Smooth muscle cell of the brain vasculature (primary cell): ENCODE measurements around the gene TMEM35B.
"Not testable (repeated sequence)": the region's sequence is repeated elsewhere in the genome, so short reads cannot be mapped to it uniquely, and the experiment has no call there.

Source experiments
- DNase-seq: peaks from one replicate; pipeline ENCODE4 v3.0.0-alpha.2; 2012; ENCODE audit warnings: low read depth, low spot score

TMEM35B gene

GRCh38 chr1:34976384-34977209 lies 8.6 kb downstream of the TMEM35B start:
- no peak for DNase-seq

DNA sequence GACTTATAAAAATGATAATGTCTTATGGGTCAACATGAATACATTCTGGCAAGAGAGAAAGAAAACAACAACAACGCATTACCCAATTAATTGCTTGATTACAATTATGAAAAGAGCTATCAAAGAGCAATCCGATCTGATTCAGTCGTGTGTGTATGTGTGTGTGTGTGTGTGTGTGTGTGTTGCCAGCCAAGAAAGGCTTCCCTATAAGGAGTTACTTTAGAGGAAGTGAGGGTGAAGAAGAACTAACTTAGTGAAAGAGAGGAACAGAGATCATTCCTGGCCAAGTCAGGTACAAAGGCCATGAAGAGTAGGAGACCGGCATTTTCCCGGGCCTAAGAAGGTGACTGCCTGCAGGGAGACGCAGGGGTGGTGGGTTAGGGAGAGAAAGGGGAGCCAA lies 9.4 kb downstream of the TMEM35B start:
- no peak for DNase-seq

GRCh38 chr1:34975338-34975737 lies 9.8 kb downstream of the TMEM35B start:
- DNase-seq: no peak

GRCh38 chr1:34974626-34975025 lies 10.5 kb downstream of the TMEM35B start:
- no peak for DNase-seq

- no peak for DNase-seq
Observed at GRCh38 chr1:34973326-34973725, 11.8 kb downstream of the TMEM35B start.

GRCh38 chr1:34970829-34971228 lies 14.3 kb downstream of the TMEM35B start:
- no peak for DNase-seq

GRCh38 chr1:34970220-34970735 lies 14.9 kb downstream of the TMEM35B start:
- DNase-seq: no peak

GRCh38 chr1:34968297-34968696 lies 16.9 kb downstream of the TMEM35B start:
- DNase-seq: not testable (repeated sequence)

- DNase-seq: not testable (repeated sequence)
Observed at GRCh38 chr1:34967672-34968071, 17.5 kb downstream of the TMEM35B start.

GRCh38 chr1:34965597-34965996 lies 19.6 kb downstream of the TMEM35B start:
- DNase-seq: no peak

- no peak for DNase-seq
Observed at GRCh38 chr1:34950428-34950827, 34.7 kb downstream of the TMEM35B start.

- not testable (repeated sequence) for DNase-seq
Observed at GRCh38 chr1:34948739-34949138, 36.4 kb downstream of the TMEM35B start.

DNA sequence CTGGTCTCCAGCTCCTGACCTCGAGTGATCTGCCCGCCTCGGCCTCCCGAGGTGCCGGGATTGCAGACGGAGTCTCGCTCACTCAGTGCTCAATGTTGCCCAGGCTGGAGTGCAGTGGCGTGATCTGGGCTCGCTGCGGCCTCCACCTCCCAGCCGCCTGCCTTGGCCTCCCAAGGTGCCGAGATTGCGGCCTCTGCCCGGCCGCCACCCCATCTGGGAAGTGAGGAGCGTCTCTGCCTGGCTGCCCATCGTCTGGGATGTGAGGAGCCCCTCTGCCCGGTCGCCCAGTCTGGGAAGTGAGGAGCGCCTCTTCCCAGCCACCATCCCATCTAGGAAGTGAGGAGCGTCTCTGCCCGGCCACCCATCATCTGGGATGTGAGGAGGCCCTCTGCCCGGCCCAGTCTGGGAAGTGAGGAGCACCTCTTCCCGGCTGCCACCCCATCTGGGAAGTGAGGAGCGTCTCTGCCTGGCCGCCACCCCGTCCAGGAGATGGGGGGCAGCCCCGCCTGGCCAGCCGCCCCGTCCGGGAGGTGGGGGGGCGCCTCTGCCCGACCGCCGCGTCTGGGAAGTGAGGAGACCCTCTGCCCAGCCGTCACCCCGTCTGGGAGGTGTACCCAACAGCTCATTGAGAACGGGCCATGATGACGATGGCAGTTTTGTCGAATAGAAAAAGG lies 37.4 kb downstream of the TMEM35B start:
- DNase-seq: not testable (repeated sequence)

- DNase-seq: no peak
Observed at GRCh38 chr1:34946211-34946610, 38.9 kb downstream of the TMEM35B start.

GRCh38 chr1:34941798-34942197 lies 43.3 kb downstream of the TMEM35B start:
- not testable (repeated sequence) for DNase-seq
